Measurements from ENCODE around the gene THSD4. TPM values are rescaled to one million over a fixed set of nuclear protein-coding genes. Genes with fewer than 3 reads are reported as not detected.

THSD4 gene
- total RNA-seq, 1 experiment from 2014 or later = 29.0 TPM

GRCh38 chr15:71194286-71194685 is 79.0 kb downstream of the THSD4 start:
- ATAC-seq (no peak), DNase-seq (no peak)
- no peaks in the 10 kb centered on the region for H3F3A ChIP-seq (ENCODE audit: low read length, unreplicated experiment)
- no peaks in the 10 kb centered on the region for H3K9me2 ChIP-seq (replicated peaks; ENCODE audit: low read length)
- 0 out of 2 replicates have a peak, but pooled peaks cover 3% of the 10 kb centered on the region for H3K4me1 ChIP-seq (ENCODE audit: insufficient read depth, low read length)
- no TSS peak for BruUV-seq (replicated peaks)
- ChIA-PET CTCF (no interaction called here), POLR2A (ENCODE audit: unreplicated experiment) (no interaction called here)
- peaks cover 7% of the 10 kb centered on the region; the same call in 1 of the 2 replicates for H3K36me3 ChIP-seq (ENCODE audit: low read depth, low read length)
- H3K27me3 ChIP-seq (ENCODE audit: low read length) = no peaks in the 10 kb centered on the region
- intact Hi-C loops (cut with micrococcal nuclease) = no loop called here
- no peak overlapping the region for H3K4me2 ChIP-seq (ENCODE audit: low read length)
- no peaks in the 10 kb centered on the region for H4K20me1 ChIP-seq (ENCODE audit: low read length)
- H3K27ac ChIP-seq (ENCODE audit: low read length) = no peak overlapping the region
- no peak overlapping the region for H2AFZ ChIP-seq (ENCODE audit: low read length)
- no peaks in the 10 kb centered on the region for H3K9me3 ChIP-seq (ENCODE audit: low read length)
- H3K4me3 ChIP-seq (ENCODE audit: low read length) = no peak overlapping the region
- H3K9ac ChIP-seq (ENCODE audit: low read length) = no peak overlapping the region
- H3K79me2 ChIP-seq (ENCODE audit: low read length) = peaks cover 13% of the 10 kb centered on the region; the same call in 1 of the 2 replicates
- TF ChIP-seq EZH2phosphoT487 (IDR thresholded peaks at IDR 0.05; ENCODE audit: borderline replicate concordance, low read length) = no peak
- no peak for TF ChIP-seq CTCF (conservative IDR thresholded peaks at IDR 0.05; ENCODE audit: low read depth, low read length)

GRCh38 chr15:71195242-71195641 is 80.0 kb downstream of the THSD4 start:
- H3K4me3 ChIP-seq (ENCODE audit: low read length) = no peak overlapping the region
- BruUV-seq (replicated peaks) = no TSS peak
- H3K27me3 ChIP-seq (ENCODE audit: low read length) = no peaks in the 10 kb centered on the region
- CTCF ChIA-PET = no interaction called here
- ATAC-seq = no peak; the same call in 1 of the 2 replicates
- H4K20me1 ChIP-seq (ENCODE audit: low read length) = no peaks in the 10 kb centered on the region
- no peaks in the 10 kb centered on the region for H3K9me2 ChIP-seq (replicated peaks; ENCODE audit: low read length)
- POLR2A ChIA-PET (ENCODE audit: unreplicated experiment) = interaction anchor here (0.6 kb wide), 1 partner anchor 34 kb away, joined by 4 read pairs; no protein-coding TSS in a partner anchor
- H3K4me1 ChIP-seq (ENCODE audit: insufficient read depth, low read length) = 0 out of 2 replicates have a peak, but pooled peaks cover 3% of the 10 kb centered on the region
- DNase-seq = peak; percentile 36
- no peak overlapping the region; the same call in 1 of the 2 replicates for H3K9ac ChIP-seq (ENCODE audit: low read length)
- peaks cover 13% of the 10 kb centered on the region; the same call in 1 of the 2 replicates for H3K79me2 ChIP-seq (ENCODE audit: low read length)
- TF ChIP-seq CTCF (conservative IDR thresholded peaks at IDR 0.05; ENCODE audit: low read depth, low read length) (peak; percentile 59), EZH2 (IDR thresholded peaks at IDR 0.05; ENCODE audit: low read length, unreplicated experiment) (no peak), EZH2phosphoT487 (IDR thresholded peaks at IDR 0.05; ENCODE audit: borderline replicate concordance, low read length) (no peak)
- H3K27ac ChIP-seq (ENCODE audit: low read length) = peak overlapping the region; percentile 25; the same call in 1 of the 2 replicates
- peaks cover 7% of the 10 kb centered on the region; the same call in 1 of the 2 replicates for H3K36me3 ChIP-seq (ENCODE audit: low read depth, low read length)
- no peak overlapping the region for H2AFZ ChIP-seq (ENCODE audit: low read length)
- no peak overlapping the region for H3K4me2 ChIP-seq (ENCODE audit: low read length)
- H3F3A ChIP-seq (ENCODE audit: low read length, unreplicated experiment) = no peaks in the 10 kb centered on the region
- intact Hi-C loops (cut with micrococcal nuclease) = no loop called here
- no peaks in the 10 kb centered on the region for H3K9me3 ChIP-seq (ENCODE audit: low read length)

GRCh38 chr15:71197620-71198019 is 82.3 kb downstream of the THSD4 start:
- H3K36me3 ChIP-seq (ENCODE audit: low read depth, low read length) = peaks cover 12% of the 10 kb centered on the region
- ChIA-PET CTCF (no interaction called here), POLR2A (ENCODE audit: unreplicated experiment) (no interaction called here)
- H3K27ac ChIP-seq (ENCODE audit: low read length) = no peak overlapping the region
- H3K9me2 ChIP-seq (replicated peaks; ENCODE audit: low read length) = no peaks in the 10 kb centered on the region
- no peaks in the 10 kb centered on the region for H3K27me3 ChIP-seq (ENCODE audit: low read length)
- intact Hi-C loops (cut with micrococcal nuclease) = no loop called here
- H3K4me3 ChIP-seq (ENCODE audit: low read length) = no peak overlapping the region
- no peak overlapping the region for H2AFZ ChIP-seq (ENCODE audit: low read length)
- ATAC-seq (no peak), DNase-seq (no peak)
- H3F3A ChIP-seq (ENCODE audit: low read length, unreplicated experiment) = no peaks in the 10 kb centered on the region
- 0 out of 2 replicates have a peak, but pooled peaks cover 3% of the 10 kb centered on the region for H3K4me1 ChIP-seq (ENCODE audit: insufficient read depth, low read length)
- TF ChIP-seq EZH2phosphoT487 (IDR thresholded peaks at IDR 0.05; ENCODE audit: borderline replicate concordance, low read length) (no peak), EZH2 (IDR thresholded peaks at IDR 0.05; ENCODE audit: low read length, unreplicated experiment) (no peak), CTCF (conservative IDR thresholded peaks at IDR 0.05; ENCODE audit: low read depth, low read length) (no peak)
- H3K9ac ChIP-seq (ENCODE audit: low read length) = no peak overlapping the region
- BruUV-seq (replicated peaks) = no TSS peak
- no peaks in the 10 kb centered on the region for H3K9me3 ChIP-seq (ENCODE audit: low read length)
- no peaks in the 10 kb centered on the region for H4K20me1 ChIP-seq (ENCODE audit: low read length)
- H3K4me2 ChIP-seq (ENCODE audit: low read length) = no peak overlapping the region
- peaks cover 8% of the 10 kb centered on the region; the same call in 1 of the 2 replicates for H3K79me2 ChIP-seq (ENCODE audit: low read length)
